Stimulated activated CD8-positive, alpha-beta memory T cell treated with anti-CD3 and anti-CD28 coated beads, Interleukin-15, amount 100 ng/mL, for 48 hours (primary cell): ENCODE data around the gene ZFR.
"Not testable (repeated sequence)": the region's sequence is repeated elsewhere in the genome, so short reads cannot be mapped to it uniquely, and the experiment has no call there.

Source experiments
- DNase-seq, 2 donors: peaks; one replicate each; pipeline ENCODE4 v3.0.0-alpha.2; 2020; ENCODE audit warnings: low read depth in 2 of 2

The ZFR gene

DNA sequence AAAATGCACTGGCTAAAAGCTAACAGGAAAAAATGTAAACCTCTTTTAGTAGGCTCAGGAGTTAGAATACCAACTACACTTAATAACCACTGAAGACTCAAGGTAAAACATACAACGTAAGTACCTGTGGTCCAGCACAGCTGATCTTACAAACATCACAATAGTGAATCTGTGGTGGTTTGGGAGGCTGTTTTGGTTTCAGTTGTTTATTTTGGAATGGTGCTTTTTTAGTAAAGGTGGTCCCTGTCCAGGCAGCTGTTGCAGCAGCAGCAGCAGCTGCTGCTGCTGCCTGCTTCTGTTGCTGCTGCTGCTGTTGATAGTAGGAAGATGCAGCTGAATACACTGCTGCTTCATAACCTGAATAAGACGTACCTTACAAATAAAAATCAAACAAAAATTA is 37.9 kb downstream of the ZFR start:
- DNase-seq = no peak

DNA sequence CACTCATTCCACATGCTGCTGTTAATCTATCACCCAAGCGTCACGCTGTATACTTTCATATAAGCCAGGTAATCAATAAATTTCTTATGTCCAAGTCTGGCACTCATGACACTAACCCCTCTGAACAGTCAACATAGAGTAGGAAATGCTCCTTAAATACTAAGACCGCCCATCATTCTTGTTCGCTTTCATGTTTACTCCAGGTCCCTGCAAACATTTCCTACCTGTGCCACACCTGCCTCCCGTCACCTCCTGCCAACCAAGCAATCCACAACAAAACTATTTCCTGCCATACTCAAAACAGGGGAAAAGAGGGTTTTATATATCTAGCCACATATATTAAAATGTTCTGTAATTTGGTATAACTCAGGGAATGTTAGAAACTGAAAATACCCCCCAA is 39.0 kb downstream of the ZFR start:
- DNase-seq = no peak

DNA sequence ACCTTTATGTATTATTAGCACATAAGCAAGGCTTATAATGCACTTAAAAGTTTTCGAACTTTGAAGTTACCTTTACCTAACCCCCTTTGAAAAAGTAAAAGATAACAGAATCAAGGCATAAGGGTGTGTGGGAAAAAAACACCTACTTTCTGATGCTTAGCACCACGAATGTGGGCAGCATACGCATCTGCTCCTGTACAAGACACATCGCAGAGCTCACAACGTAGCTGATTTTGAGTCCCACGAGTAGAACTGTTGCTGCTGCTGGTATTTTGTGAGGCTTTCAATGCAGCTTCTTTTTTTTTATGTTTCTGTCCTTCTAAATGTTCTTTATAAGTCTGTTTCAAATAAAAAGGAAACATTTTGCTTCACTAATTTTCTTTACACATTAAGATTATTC is 40.8 kb downstream of the ZFR start:
- no peak for DNase-seq

DNA sequence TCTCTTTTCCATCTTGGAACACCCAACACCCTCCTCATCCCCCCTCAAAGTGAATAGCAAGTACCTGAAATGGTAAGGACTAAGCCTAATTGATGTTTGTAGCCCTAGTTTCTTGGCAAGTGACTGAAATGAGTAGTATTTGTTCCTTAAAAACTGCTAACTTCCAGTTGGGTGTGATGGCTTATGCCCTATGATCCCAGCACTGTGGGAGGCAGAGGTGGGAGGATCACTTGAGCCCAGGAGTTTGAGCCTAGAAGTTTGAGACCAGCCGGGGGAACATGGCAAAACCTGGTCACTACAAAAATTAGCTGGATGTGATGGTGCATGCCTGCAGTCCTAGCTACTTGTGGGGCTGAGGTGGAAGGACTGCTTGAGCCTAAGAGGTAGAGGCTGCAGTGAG is 44.1 kb downstream of the ZFR start:
- no peak for DNase-seq

DNA sequence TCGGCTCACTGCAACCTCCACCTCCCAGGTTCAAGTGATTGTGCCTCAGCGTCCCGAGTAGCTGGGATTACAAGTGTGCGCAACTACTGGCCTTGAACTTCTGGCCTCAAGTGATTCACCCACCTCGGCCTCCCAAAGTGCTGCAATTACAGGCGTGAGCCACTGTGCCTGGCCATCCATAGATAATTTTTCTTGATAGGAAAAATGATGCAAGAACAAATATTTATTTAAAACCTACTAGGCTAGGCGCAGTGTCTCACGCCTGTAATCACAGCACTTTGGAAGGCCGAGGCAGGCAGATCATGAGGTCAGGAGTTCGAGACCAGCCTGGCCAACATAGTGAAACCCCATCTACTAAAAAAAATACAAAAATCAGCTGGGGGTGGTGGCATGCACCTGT is 45.8 kb downstream of the ZFR start:
- DNase-seq = not testable (repeated sequence)

DNA sequence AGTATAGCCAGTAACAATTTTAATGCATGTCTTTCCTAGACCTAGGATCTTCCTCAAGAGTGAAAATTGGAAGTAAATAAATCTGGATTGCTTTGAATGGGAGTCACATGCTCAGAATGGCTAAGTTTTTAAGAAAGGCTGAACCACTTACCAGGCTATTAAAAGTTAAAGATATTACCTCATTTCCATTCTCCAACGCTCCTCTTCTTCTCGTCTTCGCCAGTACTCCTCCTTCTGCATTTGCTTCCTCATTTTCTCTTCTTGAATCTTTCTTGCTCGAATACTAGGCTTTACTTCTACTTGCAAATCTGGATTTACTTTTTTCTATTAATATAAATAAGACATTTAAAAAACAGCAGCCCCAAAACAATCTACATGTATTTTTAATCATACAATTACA is 49.6 kb downstream of the ZFR start:
- DNase-seq = no peak

DNA sequence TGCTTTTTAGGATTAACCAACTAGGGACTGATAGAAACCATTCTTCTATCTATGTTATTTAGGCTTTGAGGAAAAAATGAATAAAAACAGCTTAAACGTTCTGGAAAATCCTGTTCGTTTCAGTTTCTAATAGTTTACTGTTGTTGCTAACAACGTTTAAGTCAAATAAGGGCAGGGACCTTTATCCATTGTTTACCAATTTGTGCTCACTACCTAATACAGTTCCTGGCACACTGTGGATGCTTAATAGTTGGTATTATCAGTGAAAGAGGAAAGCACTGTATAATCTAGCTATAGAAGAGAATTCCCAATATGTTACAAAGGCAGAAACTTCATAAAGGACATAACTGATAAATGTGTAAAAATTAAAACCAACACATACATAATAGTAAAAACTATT is 52.5 kb downstream of the ZFR start:
- DNase-seq = no peak

DNA sequence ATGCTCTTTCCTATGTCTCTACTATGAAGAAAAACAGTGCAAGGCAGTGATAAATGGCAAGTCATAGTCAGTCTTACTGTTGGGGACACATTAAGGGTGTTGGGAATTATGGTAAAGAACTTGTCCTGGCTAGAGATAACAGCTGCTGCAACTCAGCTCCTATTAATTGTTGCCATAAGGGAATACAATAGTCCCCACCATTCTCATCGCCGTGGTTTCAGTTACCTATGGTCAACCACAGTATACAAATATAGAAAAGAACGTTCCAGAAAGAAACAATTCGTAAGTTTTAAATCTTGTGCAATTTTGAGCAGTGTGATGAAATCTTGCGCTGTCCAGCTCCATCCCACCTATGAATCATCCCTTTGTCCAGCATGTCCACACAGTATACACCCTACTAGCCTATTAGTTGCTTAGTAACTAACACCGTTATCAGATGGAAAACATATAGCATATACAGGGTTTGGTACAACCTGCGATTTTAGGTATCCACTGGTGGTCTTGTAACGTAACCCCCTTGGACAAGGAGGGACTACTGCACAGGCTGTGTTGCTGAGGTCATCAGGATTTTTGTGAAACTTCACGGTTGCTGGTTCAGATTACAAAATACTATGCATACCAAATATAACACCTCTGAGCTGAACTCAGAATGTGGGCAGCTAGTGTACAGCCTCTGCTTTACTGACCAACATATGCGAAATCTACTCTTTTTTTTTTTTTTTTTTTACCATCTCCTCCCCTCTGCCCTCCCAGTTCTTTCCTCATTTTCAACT is 53.5 kb downstream of the ZFR start:
- no peak for DNase-seq

DNA sequence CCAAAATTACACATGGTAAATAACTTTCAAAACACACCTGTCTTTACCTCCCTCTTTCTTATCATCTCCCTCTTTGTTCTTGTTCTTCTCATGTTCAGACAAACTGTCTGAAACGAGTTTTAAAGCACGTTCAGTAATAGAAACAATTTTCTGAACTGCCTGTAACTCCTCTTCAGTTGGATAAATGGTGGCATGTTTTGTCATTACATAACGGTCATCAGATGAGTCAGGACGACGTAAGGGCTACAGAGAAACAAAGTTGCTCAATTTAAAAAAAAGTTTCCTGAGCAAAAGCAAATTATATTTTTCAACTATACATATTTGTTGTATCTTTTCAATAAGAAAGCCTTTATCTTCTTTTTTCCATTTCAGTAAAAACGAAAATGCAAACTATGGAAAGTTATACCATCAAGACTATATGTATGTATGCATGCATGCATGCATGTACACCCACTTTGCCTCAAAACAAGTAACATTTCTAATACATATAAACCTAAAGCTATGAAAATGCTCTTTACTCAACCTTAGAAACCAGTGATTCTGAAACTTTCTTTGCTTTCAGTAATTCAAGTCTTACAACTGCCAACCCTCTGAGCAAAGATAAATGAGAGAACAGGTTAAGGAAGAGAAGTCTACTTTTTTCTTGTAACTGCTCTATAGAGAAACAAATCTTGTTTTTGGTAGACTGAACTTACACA is 56.0 kb downstream of the ZFR start:
- no peak for DNase-seq

DNA sequence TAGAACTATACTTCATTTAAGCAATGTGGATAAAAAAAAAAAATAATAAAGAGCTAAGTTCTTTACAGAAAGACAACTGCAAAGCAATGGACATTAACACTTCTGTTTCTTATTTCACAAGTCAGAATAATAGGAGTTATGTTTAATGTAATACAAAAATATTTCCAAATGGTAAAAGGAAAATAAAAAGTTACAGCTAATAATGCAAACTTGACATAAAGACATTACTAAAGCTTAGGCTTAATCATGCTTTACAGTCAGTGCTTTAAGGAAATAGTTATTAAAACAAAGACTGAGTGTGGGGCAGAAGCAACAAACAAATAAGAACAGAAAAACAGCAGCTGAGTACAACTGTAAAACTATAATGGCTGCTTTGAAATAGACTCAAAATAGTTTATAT is 56.7 kb downstream of the ZFR start:
- DNase-seq = no peak

DNA sequence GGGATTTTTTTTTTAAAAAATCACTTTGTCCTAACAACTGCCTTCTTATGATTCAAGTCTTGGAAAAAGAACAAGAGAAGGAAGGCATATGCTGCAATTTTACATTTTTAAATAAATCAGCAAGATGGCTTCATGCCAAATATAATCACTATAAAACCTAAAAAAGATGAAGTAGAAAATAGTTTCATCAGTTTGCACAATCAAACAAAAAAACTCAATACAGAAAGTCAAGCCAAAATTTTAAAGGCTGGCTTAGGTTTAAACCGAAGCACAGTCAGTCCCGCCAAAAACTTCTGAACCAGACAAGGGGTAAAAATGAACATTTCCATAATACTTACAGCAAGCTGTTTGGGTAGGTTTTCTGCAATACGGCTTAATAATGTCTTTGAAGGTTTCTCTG is 57.3 kb downstream of the ZFR start:
- DNase-seq = no peak

DNA sequence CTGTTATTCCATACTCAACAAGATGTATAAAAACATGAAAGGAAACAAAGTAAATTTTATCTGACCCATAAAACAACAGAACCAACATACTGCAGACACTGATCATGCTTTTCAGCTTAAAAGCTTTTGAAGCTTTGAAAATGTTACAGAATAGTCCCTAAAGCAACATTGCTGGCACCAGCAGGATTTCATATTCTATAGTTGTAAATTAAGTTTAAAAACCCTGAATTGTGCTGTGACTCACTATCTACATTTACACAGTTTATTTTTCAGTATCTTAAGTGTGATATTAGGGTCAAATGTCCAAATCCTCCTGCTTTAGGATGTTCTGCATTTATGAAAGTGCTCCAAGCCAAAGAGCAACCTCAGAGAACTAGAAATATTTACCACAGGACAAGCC is 59.9 kb downstream of the ZFR start:
- no peak for DNase-seq

DNA sequence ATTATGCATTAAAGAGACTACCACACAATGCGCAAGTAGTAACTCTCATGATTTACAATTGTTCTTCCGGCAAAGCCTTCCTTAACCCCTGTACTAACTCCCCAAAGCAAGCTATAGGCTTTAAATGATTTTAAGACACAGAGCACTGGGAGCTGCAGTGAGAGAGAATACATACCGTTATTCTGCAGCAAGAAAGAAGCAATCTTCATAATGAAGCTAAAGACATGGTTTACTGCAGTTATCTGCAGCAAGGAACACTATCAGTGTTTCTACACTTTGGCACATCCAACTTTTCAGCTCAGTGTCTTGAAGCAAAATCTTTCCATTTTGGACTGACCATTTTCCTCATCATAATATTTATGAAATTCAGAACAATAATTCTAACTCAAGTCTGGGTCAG is 61.0 kb downstream of the ZFR start:
- DNase-seq = no peak

DNA sequence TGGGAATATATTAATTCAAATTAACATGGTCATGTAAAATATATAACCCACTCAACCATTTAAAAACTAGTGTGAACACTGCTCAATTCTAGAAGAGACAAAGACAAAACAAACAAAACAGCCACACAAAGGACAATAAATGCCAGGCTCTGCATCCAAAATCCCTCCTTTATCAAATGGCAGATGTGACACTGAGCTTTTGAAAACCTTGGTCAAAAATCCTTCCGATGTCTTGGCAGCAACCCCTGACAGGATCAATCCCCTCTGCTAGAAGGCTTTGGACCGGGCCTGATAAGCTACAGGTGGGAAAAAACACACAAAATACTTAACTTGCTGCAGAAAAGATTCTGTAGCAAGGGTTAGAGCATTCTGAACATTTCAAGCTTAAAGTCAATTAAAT is 61.5 kb downstream of the ZFR start:
- no peak for DNase-seq

DNA sequence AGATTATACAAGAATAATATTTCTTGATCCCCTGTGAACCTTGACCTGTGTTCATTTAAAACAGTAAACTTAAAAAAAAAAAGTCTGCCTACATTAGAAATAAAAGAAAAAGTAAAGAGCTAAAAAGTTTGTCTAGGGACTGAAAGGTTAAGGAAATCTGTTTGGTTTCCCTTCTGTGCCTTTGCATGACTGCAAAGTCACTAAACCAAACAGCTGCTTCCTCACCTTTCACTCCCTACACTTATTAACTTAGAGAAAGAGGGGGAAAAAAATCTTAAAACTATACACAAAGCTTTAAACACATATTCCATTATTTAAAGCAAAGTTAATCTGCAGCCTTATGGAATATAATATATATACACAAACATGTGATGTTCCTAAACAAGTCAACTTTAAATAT is 65.1 kb downstream of the ZFR start:
- DNase-seq = no peak

DNA sequence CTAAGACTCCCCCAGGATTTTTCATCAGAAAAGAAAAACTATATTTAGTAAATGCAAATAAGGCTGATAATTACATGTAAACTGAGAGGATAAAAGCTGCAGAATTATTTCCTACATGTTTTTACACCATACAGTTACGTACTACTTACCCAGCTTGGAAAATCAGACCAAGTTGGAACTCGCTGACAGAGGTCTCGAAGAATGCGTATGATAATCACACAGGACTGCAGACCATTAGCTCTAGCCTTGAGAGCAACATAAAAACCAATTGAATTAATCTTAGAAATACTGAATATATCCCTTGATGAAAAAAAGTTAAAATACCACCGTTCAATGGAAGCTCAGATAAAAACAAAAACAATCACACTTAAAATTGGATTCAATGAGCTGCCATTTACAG is 65.6 kb downstream of the ZFR start:
- DNase-seq = no peak

DNA sequence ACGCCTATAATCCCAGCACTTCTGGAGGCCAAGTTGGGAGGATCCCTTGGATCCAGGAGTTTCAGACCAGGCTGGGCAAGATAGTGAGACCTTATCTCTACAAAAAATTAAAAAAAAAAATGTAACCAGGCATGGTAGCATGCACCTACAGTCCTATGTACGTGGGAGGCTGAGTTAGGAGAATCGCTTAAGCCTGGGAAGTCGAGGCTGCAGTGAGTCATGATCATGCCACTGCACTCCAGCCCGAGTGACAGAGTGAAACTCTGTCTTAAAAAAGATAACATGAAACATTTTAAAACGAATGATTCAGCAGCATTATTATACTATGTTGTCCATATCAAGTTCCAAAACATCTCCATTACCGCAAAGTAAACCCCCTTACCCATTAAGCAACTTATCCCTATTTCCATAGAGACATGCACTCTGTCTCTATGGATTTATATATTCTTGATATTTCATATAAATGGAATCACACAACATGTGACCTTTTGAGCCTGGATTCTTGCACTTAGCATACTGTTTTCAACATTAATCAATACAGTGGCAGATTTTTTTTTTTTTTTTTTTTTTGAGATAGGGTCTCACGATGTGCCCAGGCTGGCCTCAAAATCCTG is 74.9 kb downstream of the ZFR start:
- no peak for DNase-seq

DNA sequence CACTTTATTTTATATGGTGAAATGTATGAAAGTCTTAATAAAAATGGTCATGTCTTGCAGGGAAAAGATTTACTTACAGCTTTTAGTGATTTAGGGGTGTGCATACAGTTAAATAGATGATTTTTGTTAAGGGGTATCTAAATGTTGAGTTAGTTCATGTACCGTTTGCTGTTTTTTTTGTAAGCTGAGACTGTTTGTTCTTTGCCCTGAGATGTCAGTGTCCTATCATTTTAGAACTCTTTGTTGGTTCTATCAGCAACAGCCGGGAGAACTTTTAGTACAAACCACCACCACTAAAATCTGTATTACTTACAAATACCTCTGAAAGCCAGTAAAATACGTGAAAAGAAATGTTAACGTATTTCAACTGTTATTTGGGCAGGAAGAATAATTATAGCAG is 75.5 kb downstream of the ZFR start:
- no peak for DNase-seq

DNA sequence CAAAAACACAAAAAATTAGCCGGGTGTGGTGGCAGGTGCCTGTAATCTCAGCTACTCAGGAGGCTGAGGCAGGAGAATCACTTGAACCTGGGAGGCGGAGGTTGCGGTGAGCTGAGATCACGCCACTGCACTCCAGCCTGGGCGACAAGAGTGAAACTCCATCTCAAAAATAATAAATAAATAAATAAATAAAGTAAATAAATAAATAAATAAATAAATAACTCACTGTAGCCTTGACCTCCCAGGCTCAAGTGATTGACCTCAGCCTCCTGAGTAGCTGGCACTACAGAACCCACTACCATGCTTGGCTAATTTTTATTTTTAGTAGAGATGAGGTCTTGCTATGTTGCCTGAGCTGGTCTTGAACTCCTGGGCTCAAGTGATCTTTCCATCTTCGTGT is 77.3 kb downstream of the ZFR start:
- not testable (repeated sequence) for DNase-seq

DNA sequence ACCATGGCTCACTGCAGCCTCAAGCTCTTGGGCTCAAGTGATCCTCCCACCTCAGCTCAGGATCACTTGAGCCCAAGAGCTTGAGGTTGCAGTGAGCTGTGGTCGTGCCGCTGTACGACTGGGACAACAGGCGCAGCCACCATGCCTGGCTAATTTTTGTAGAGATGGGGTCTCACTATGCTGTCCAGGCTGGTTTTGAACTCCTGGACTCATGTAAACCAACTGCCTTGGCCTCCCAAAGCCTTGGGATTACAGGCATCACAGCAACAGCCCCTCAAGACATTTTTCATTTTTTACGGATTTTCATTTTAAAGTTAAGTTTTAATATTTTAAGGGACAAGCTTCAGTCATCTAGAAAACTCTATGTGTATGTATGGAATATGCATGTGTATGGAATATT is 78.9 kb downstream of the ZFR start:
- DNase-seq = no peak

DNA sequence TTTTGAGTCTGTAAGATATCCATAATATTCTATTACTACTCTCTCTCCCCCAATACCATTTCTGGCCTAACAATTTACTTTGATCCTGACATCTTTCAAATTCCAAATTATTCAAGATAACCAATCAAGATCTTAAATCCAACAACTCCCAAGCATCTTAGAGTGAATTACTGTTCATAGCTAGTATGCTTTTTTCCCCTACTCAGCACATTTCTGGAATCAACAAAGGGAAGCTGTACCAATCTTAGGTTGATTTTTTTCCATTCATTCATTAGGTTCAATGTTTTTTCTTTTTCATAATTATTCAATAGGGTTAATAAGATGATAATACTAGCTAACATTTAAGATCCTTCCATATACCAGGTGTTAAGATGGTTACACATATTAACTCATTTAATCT is 81.5 kb downstream of the ZFR start:
- DNase-seq = no peak

DNA sequence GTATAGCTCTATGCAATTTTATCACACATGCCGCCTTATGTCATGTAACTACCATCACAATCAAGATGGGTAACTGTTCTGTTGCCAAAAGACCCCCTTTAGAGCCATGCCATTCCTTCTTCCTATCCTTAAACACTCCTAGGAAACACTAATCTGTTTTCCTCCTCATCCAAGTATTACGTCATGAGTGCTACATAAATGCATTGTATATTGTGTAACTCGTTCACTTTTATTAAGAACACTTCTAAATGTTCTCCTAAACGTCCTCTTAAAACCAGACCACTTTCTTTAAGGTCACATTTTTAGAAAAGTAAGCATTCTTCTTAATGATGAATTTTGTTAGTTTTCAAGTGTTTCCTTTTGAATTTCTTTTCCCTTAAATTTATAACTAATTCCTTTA is 82.0 kb downstream of the ZFR start:
- DNase-seq = no peak

DNA sequence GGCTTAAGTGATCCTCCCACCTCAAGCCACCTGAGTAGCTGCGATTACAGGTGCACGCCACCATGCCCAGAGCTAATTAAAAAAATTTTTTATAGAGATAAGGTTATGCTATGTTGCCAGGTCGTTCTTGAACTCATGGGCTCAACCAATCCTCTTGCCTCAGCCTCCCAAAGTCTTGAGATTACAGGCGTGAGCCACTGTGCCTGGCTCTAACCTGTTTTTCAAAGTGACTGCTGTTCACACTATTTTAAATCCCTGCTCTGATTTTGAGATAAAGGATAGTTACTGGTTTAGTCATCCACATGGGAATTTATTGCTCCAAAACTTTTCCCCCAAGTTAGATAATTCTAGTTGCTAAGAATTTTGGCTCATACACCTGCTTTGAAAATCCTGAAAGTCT is 83.6 kb downstream of the ZFR start:
- DNase-seq = no peak
